GM18873 (cell line): ENCODE measurements around the gene ANKIB1.
"Not testable (repeated sequence)": the region's sequence is repeated elsewhere in the genome, so short reads cannot be mapped to it uniquely, and the experiment has no call there.

Source experiments
- ATAC-seq: cut with Tn5 transposase; IDR thresholded peaks from one replicate; pipeline ENCODE4 v1.9.1; 2021; ENCODE audit warnings: mild to moderate bottlenecking, moderate library complexity, moderate number of reproducible peaks; ENCODE audit not compliant: unreplicated experiment, low FRiP score

The ANKIB1 gene

GRCh38 chr7:92313055-92313454 lies 67.3 kb downstream of the ANKIB1 start:
- ATAC-seq = no peak

GRCh38 chr7:92319243-92319642 lies 73.5 kb downstream of the ANKIB1 start:
- no peak for ATAC-seq

- no peak for ATAC-seq
Measured at GRCh38 chr7:92325173-92325572, 79.4 kb downstream of the ANKIB1 start.

- no peak for ATAC-seq
Measured at GRCh38 chr7:92325858-92326257, 80.1 kb downstream of the ANKIB1 start.

GRCh38 chr7:92330835-92331438 lies 85.2 kb downstream of the ANKIB1 start:
- no peak for ATAC-seq

GRCh38 chr7:92331508-92331907 lies 85.7 kb downstream of the ANKIB1 start:
- no peak for ATAC-seq

- no peak for ATAC-seq
Measured at GRCh38 chr7:92332782-92333181, 87.0 kb downstream of the ANKIB1 start.

GRCh38 chr7:92333866-92334265 lies 88.1 kb downstream of the ANKIB1 start:
- no peak for ATAC-seq

- ATAC-seq = no peak
Measured at GRCh38 chr7:92335574-92335973, 89.8 kb downstream of the ANKIB1 start.

GRCh38 chr7:92336662-92337340 lies 91.0 kb downstream of the ANKIB1 start:
- no peak for ATAC-seq

GRCh38 chr7:92340016-92340415 lies 94.2 kb downstream of the ANKIB1 start:
- ATAC-seq = no peak

- ATAC-seq = no peak
Measured at GRCh38 chr7:92343714-92344113, 97.9 kb downstream of the ANKIB1 start.

- ATAC-seq = no peak
Measured at GRCh38 chr7:92352009-92352408, 106.2 kb downstream of the ANKIB1 start.

- no peak for ATAC-seq
Measured at GRCh38 chr7:92354214-92354613, 108.4 kb downstream of the ANKIB1 start.

GRCh38 chr7:92356406-92356805 lies 110.6 kb downstream of the ANKIB1 start:
- ATAC-seq = no peak

GRCh38 chr7:92357260-92357659 lies 111.5 kb downstream of the ANKIB1 start:
- ATAC-seq = no peak

GRCh38 chr7:92359179-92359578 lies 113.4 kb downstream of the ANKIB1 start:
- not testable (repeated sequence) for ATAC-seq

GRCh38 chr7:92359801-92360200 lies 114.0 kb downstream of the ANKIB1 start:
- ATAC-seq = no peak

- no peak for ATAC-seq
Measured at GRCh38 chr7:92360387-92360786, 114.6 kb downstream of the ANKIB1 start.

GRCh38 chr7:92362131-92362530 lies 116.4 kb downstream of the ANKIB1 start:
- ATAC-seq = no peak

- ATAC-seq = no peak
Measured at GRCh38 chr7:92366730-92367129, 121.0 kb downstream of the ANKIB1 start.

GRCh38 chr7:92368741-92369140 lies 123.0 kb downstream of the ANKIB1 start:
- ATAC-seq = no peak
